Muscle of back (tissue), 10 donors: ENCODE data around the gene GSTT2B. TPM values are rescaled to one million over a fixed set of nuclear protein-coding genes. Genes with fewer than 3 reads are reported as not detected.

Experiments
- polyA plus RNA-seq, 10 donors: library from polyadenylated mRNA; unstranded; fragments of 120-200 nt; gene quantifications; one replicate each; pipeline ENCODE4 v1.2.1, GENCODE V29; 2013; ENCODE audit not compliant: insufficient read length in 10 of 10

GSTT2B gene
- polyA plus RNA-seq, 10 donors = 2.2 to 33.9 (median 9.4) TPM

Other genes starting within 250 kb of the GSTT2B start
- 1 to 10 TPM; 4.0 to 6.2 (median 5.1) TPM for gene ZNF70, start 210.1 kb downstream of the GSTT2B start, polyA plus RNA-seq
- gene VPREB3, start 206.8 kb downstream of the GSTT2B start, polyA plus RNA-seq = 1 to 10 TPM in 4 of 10 donors, under 1 TPM in 5, not detected in 1; 0.26 to 1.4 (median 0.84) TPM
- gene C22orf15, start 198.2 kb downstream of the GSTT2B start, polyA plus RNA-seq = under 1 TPM in 9 of 10 donors, not detected in 1; 0.14 to 0.61 (median 0.33) TPM
- 10 to 100 TPM; 35.5 to 74.9 (median 50.2) TPM for gene CHCHD10, start 193.2 kb downstream of the GSTT2B start, polyA plus RNA-seq
- gene MMP11, start 188.3 kb downstream of the GSTT2B start, polyA plus RNA-seq = 10 to 100 TPM in 4 of 10 donors, 1 to 10 TPM in 6; 6.2 to 18.2 (median 8.7) TPM
- gene SMARCB1, start 174.2 kb downstream of the GSTT2B start, polyA plus RNA-seq = 100 to 1,000 TPM in 1 of 10 donors, 10 to 100 TPM in 9; 57.5 to 111 (median 74.6) TPM
- 1 to 10 TPM in 8 of 10 donors, under 1 TPM in 2; 0.71 to 2.6 (median 1.3) TPM for gene DERL3, start 122.2 kb downstream of the GSTT2B start, polyA plus RNA-seq
- gene SLC2A11, start 103.3 kb downstream of the GSTT2B start, polyA plus RNA-seq = 10 to 100 TPM in 1 of 10 donors, 1 to 10 TPM in 9; 4.3 to 10.1 (median 6.4) TPM
- gene MIF, start 66.8 kb downstream of the GSTT2B start, polyA plus RNA-seq = 100 to 1,000 TPM in 8 of 10 donors, 10 to 100 TPM in 2; 75.5 to 212 (median 130) TPM
- 1 to 10 TPM; 2.0 to 6.7 (median 3.1) TPM for gene DDTL, start 5.7 kb upstream of the GSTT2B start, polyA plus RNA-seq
- gene DDT, start 13.2 kb upstream of the GSTT2B start, polyA plus RNA-seq = 10 to 100 TPM; 29.9 to 65.1 (median 44.2) TPM
- 1 to 10 TPM in 4 of 10 donors, under 1 TPM in 1, not detected in 5; 0.43 to 2.6 (median 1.8) TPM for gene GSTT2, start 18.9 kb upstream of the GSTT2B start, polyA plus RNA-seq
- not detected for gene GSTT4, start 44.3 kb upstream of the GSTT2B start, polyA plus RNA-seq
- gene CABIN1, start 50.1 kb upstream of the GSTT2B start, polyA plus RNA-seq = 10 to 100 TPM; 20.7 to 39.5 (median 27.7) TPM
- 1 to 10 TPM in 2 of 10 donors, under 1 TPM in 8; 0.31 to 2.0 (median 0.66) TPM for gene SUSD2, start 220.3 kb upstream of the GSTT2B start, polyA plus RNA-seq